Glutamatergic neuron (in vitro differentiated cells): ENCODE results near the gene XYLT1. TPM values are rescaled to one million over a fixed set of nuclear protein-coding genes. Genes with fewer than 3 reads are reported as not detected.
A peak's percentile ranks its signal among the peaks of the same experiment; 100 is the strongest.

Source experiments
- DNase-seq: peaks from one replicate; pipeline ENCODE4 v3.0.0; 2022
- H3K27ac Mint-ChIP-seq: one replicate; pipeline ENCODE4 v1.8.0; 2020; ENCODE audit warnings: mild to moderate bottlenecking, mixed read lengths, inconsistent platforms; ENCODE audit not compliant: unreplicated experiment
- H3K27me3 Mint-ChIP-seq: one replicate; pipeline ENCODE4 v1.8.0; 2020; ENCODE audit warnings: mild to moderate bottlenecking, moderate library complexity, mixed read lengths, inconsistent platforms; ENCODE audit not compliant: unreplicated experiment
- H3K36me3 Mint-ChIP-seq: one replicate; pipeline ENCODE4 v1.8.0; 2020; ENCODE audit warnings: mild to moderate bottlenecking, mixed read lengths, inconsistent platforms; ENCODE audit not compliant: unreplicated experiment
- H3K4me1 Mint-ChIP-seq: one replicate; pipeline ENCODE4 v1.8.0; 2020; ENCODE audit warnings: mild to moderate bottlenecking, low read depth, mixed read lengths, inconsistent platforms; ENCODE audit not compliant: unreplicated experiment
- H3K4me3 Mint-ChIP-seq: one replicate; pipeline ENCODE4 v1.8.0; 2020; ENCODE audit warnings: mild to moderate bottlenecking, mixed read lengths, inconsistent platforms; ENCODE audit not compliant: unreplicated experiment
- H3K9me3 Mint-ChIP-seq: one replicate; pipeline ENCODE4 v1.8.0; 2020; ENCODE audit warnings: mild to moderate bottlenecking, moderate library complexity, mixed read lengths, inconsistent platforms; ENCODE audit not compliant: unreplicated experiment
- CTCF ChIP-seq: fragments of 200-600 bp; sonication (generic); IDR thresholded peaks from one replicate; pipeline ENCODE4 v1.5.0; 2021; ENCODE audit not compliant: partially characterized antibody, unreplicated experiment
- total RNA-seq: library from RNA; stranded (reverse); fragmentation: NEBNext Ultra II Directional; extraction: Animal tissue kit (Norgen Biotek cat#: 25700); gene quantifications from one replicate; pipeline ENCODE4 v1.2.1, GENCODE V29; 2021; ENCODE audit not compliant: unreplicated experiment

XYLT1 gene
- total RNA-seq, 1 donor from 2014 or later = 18.4 TPM

GRCh38 chr16:17392127-17392856, 78.5 kb downstream of the XYLT1 start:
- H3K4me3 Mint-ChIP-seq = peak overlapping the region; percentile 3
- peaks cover 27% of the 10 kb centered on the region for H3K4me1 Mint-ChIP-seq
- H3K27me3 Mint-ChIP-seq = no peaks in the 10 kb centered on the region
- H3K36me3 Mint-ChIP-seq = no peaks in the 10 kb centered on the region
- TF ChIP-seq CTCF = no peak
- DNase-seq = no peak
- peaks cover 5% of the 10 kb centered on the region for H3K9me3 Mint-ChIP-seq
- peak overlapping the region; percentile 31 for H3K27ac Mint-ChIP-seq

- peaks cover 27% of the 10 kb centered on the region for H3K4me1 Mint-ChIP-seq
- H3K27ac Mint-ChIP-seq = no peak overlapping the region
- no peak overlapping the region for H3K4me3 Mint-ChIP-seq
Measured at GRCh38 chr16:17391715-17392114, 79.0 kb downstream of the XYLT1 start.

GRCh38 chr16:17389384-17389783, 81.4 kb downstream of the XYLT1 start:
- H3K27ac Mint-ChIP-seq = no peak overlapping the region
- H3K36me3 Mint-ChIP-seq = no peaks in the 10 kb centered on the region
- peaks cover 8% of the 10 kb centered on the region for H3K9me3 Mint-ChIP-seq
- no peak overlapping the region for H3K4me3 Mint-ChIP-seq
- DNase-seq = no peak
- H3K27me3 Mint-ChIP-seq = no peaks in the 10 kb centered on the region
- TF ChIP-seq CTCF = no peak
- peaks cover 33% of the 10 kb centered on the region for H3K4me1 Mint-ChIP-seq

More at GRCh38 chr16:17391715-17392114, 79.0 kb downstream of the XYLT1 start:
- TF ChIP-seq CTCF = no peak
- no peaks in the 10 kb centered on the region for H3K27me3 Mint-ChIP-seq
- H3K9me3 Mint-ChIP-seq = peaks cover 5% of the 10 kb centered on the region
- DNase-seq = no peak
- H3K36me3 Mint-ChIP-seq = no peaks in the 10 kb centered on the region

GRCh38 chr16:17387256-17387655, 83.5 kb downstream of the XYLT1 start:
- Mint-ChIP-seq H3K4me1 (peaks cover 30% of the 10 kb centered on the region), H3K27me3 (no peaks in the 10 kb centered on the region), H3K27ac (no peak overlapping the region), H3K36me3 (no peaks in the 10 kb centered on the region), H3K9me3 (peaks cover 10% of the 10 kb centered on the region), H3K4me3 (no peak overlapping the region)
- DNase-seq = no peak
- TF ChIP-seq CTCF = no peak

- no peak for TF ChIP-seq CTCF
- DNase-seq = no peak
Measured at GRCh38 chr16:17386229-17386628, 84.5 kb downstream of the XYLT1 start.

More at GRCh38 chr16:17386229-17386628, 84.5 kb downstream of the XYLT1 start:
- Mint-ChIP-seq H3K27me3 (no peaks in the 10 kb centered on the region), H3K36me3 (no peaks in the 10 kb centered on the region), H3K4me1 (peaks cover 24% of the 10 kb centered on the region), H3K27ac (no peak overlapping the region), H3K9me3 (peaks cover 10% of the 10 kb centered on the region), H3K4me3 (peak overlapping the region; percentile 16)
